IMR-90 (cell line): ENCODE measurements around the gene GGT5. TPM values are rescaled to one million over a fixed set of nuclear protein-coding genes. Genes with fewer than 3 reads are reported as not detected.
"Not testable (repeated sequence)": the region's sequence is repeated elsewhere in the genome, so short reads cannot be mapped to it uniquely, and the experiment has no call there.

Experiments
- ATAC-seq: fragments of 200-7000 bp; cut with Tn5 transposase; 2 replicates; pipeline ENCODE4 v1.9.1; 2020; ENCODE audit warnings: low read depth, mild to moderate bottlenecking, moderate library complexity
- BruUV-seq: library from RNA; stranded (reverse); fragments of 400-500 nt; replicated peaks from 2 replicates; lab custom pipeline; 2021; lab: Mats Ljungman, UMichigan
- CTCF ChIA-PET: fragments of 300-600 bp; formaldehyde crosslinking; extraction: SDS; loops from one replicate; lab custom pipeline; 2021; ENCODE audit warnings: antibody characterized with exemption; lab: Yijun Ruan, JAX
- POLR2A ChIA-PET: fragments of 300-600 bp; sonication (Branson Sonifier 250); formaldehyde crosslinking; loops from one replicate; lab custom pipeline; 2022; ENCODE audit warnings: antibody characterized with exemption; ENCODE audit not compliant: unreplicated experiment; lab: Charles Lee
- DNase-seq: peaks from one replicate; pipeline ENCODE4 v3.0.0; 2013
- H2AFZ ChIP-seq: replicated peaks from 2 replicates; pipeline ENCODE3; 2013; ENCODE audit warnings: low read length, mild to moderate bottlenecking; ENCODE audit not compliant: poor library complexity
- H2AK5ac ChIP-seq: 2 replicates; pipeline ENCODE4 v1.6.1; 2013; ENCODE audit warnings: low read depth, low read length, inconsistent platforms
- H2AK9ac ChIP-seq: replicated peaks from 2 replicates; pipeline ENCODE3; 2013; ENCODE audit warnings: mild to moderate bottlenecking, low read depth, low read length, moderate library complexity; ENCODE audit not compliant: poor library complexity
- H2BK120ac ChIP-seq: 2 replicates; pipeline ENCODE4 v1.6.1; 2013; ENCODE audit warnings: low read depth, low read length, inconsistent platforms
- H2BK15ac ChIP-seq: 3 replicates; pipeline ENCODE4 v1.6.1; 2013; ENCODE audit warnings: low read depth, low read length, inconsistent platforms
- H2BK20ac ChIP-seq: 2 replicates; pipeline ENCODE4 v1.6.1; 2013; ENCODE audit warnings: low read depth, mild to moderate bottlenecking, inconsistent platforms, low read length, moderate library complexity
- H2BK5ac ChIP-seq: 2 replicates; pipeline ENCODE4 v1.6.1; 2013; ENCODE audit warnings: mild to moderate bottlenecking, low read depth, low read length, inconsistent platforms; ENCODE audit not compliant: poor library complexity, severe bottlenecking
- H3K14ac ChIP-seq: replicated peaks from 2 replicates; pipeline ENCODE4 v1.6.1; 2013; ENCODE audit warnings: low read depth, low read length, inconsistent platforms
- H3K18ac ChIP-seq: 2 replicates; pipeline ENCODE4 v1.6.1; 2013; ENCODE audit warnings: low read depth, low read length, control low read depth
- H3K23ac ChIP-seq: 2 replicates; pipeline ENCODE4 v1.6.1; 2013; ENCODE audit warnings: low read depth, low read length, inconsistent platforms
- H3K27ac ChIP-seq: 2 replicates; pipeline ENCODE4 v1.5.1; 2013; ENCODE audit warnings: mild to moderate bottlenecking, control low read depth, low read length; ENCODE audit not compliant: insufficient read depth
- H3K27me3 ChIP-seq: 2 replicates; pipeline ENCODE4 v1.6.1; 2013; ENCODE audit warnings: low read length; ENCODE audit not compliant: control insufficient read depth, insufficient read depth
- H3K36me3 ChIP-seq: 2 replicates; pipeline ENCODE4 v1.6.1; 2013; ENCODE audit warnings: low read length, mixed read lengths; ENCODE audit not compliant: control insufficient read depth, insufficient read depth
- H3K4ac ChIP-seq: 2 replicates; pipeline ENCODE4 v1.6.1; 2013; ENCODE audit warnings: low read depth, low read length, inconsistent platforms
- H3K4me1 ChIP-seq: 2 replicates; pipeline ENCODE4 v1.6.1; 2013; ENCODE audit warnings: low read length, mixed read lengths; ENCODE audit not compliant: control insufficient read depth, insufficient read depth
- H3K4me2 ChIP-seq: 2 replicates; pipeline ENCODE4 v1.6.1; 2013; ENCODE audit warnings: low read depth, mild to moderate bottlenecking, control low read depth, low read length, moderate library complexity
- H3K4me3 ChIP-seq: 2 replicates; pipeline ENCODE4 v1.5.1; 2013; ENCODE audit warnings: low read depth, mild to moderate bottlenecking, control low read depth, low read length, moderate library complexity; ENCODE audit not compliant: insufficient read depth
- H3K56ac ChIP-seq: 2 replicates; pipeline ENCODE4 v1.6.1; 2013; ENCODE audit warnings: low read length, inconsistent platforms; ENCODE audit not compliant: insufficient read depth; ENCODE audit errors: extremely low read depth
- H3K79me1 ChIP-seq, 2 experiments: 2 replicates each; pipeline ENCODE4 v1.6.1; 2013; ENCODE audit warnings: low read length in 2 of 2, inconsistent platforms in 1 of 2, low read depth in 1 of 2
- H3K9ac ChIP-seq: 2 replicates; pipeline ENCODE4 v1.6.1; 2013; ENCODE audit warnings: low read depth, low read length, control low read depth
- H3K9me1 ChIP-seq: 2 replicates; pipeline ENCODE4 v1.6.1; 2013; ENCODE audit warnings: low read length, inconsistent platforms; ENCODE audit not compliant: insufficient read depth
- H3K9me3 ChIP-seq: 2 replicates; pipeline ENCODE4 v1.6.1; 2013; ENCODE audit warnings: low read length; ENCODE audit not compliant: control insufficient read depth, insufficient read depth
- H4K20me1 ChIP-seq: 2 replicates; pipeline ENCODE4 v1.6.1; 2013; ENCODE audit warnings: low read length, inconsistent platforms; ENCODE audit not compliant: insufficient read depth
- H4K5ac ChIP-seq: 2 replicates; pipeline ENCODE4 v1.6.1; 2013; ENCODE audit warnings: mild to moderate bottlenecking, low read depth, low read length, control low read depth
- H4K8ac ChIP-seq, 2 experiments: 2 replicates each; pipeline ENCODE4 v1.6.1; 2013; ENCODE audit warnings: low read depth in 2 of 2, low read length in 2 of 2, control low read depth in 1 of 2, inconsistent platforms in 1 of 2
- H4K91ac ChIP-seq: 2 replicates; pipeline ENCODE4 v1.6.1; 2013; ENCODE audit warnings: low read depth, low read length, inconsistent platforms; ENCODE audit not compliant: insufficient read depth
- WGBS, 2 experiments: methylation state at CpG; one replicate each; pipeline versions ENCODE4 v1.1.5 to v1.1.7; 2013; ENCODE audit warnings: missing lambda C conversion rate in 2 of 2; ENCODE audit not compliant: insufficient read length in 1 of 2; ENCODE audit errors: extremely low coverage in 2 of 2; 5-methylcytosine and 5-hydroxymethylcytosine counted together
- dilution Hi-C: fragments of 300-500 bp; cut with HindIII; formaldehyde crosslinking; loops from one replicate; pipeline ENCODE4 v1.14.3; 2018; ENCODE audit warnings: low sequenced_read_pairs; ENCODE audit not compliant: unreplicated experiment
- in situ Hi-C: fragments of 300-500 bp; cut with MboI; formaldehyde crosslinking; loops from 3 replicates; pipeline ENCODE4 v1.14.3; 2019; ENCODE audit warnings: low sequenced_read_pairs, inconsistent platforms, mixed read lengths
- intact Hi-C: fragments of 100-400 bp; cut with micrococcal nuclease; formaldehyde crosslinking; loops from 2 replicates; pipeline ENCODE4 v1.10.0; 2022
- polyA plus RNA-seq, 3 experiments: library from polyadenylated mRNA; depleted of rRNA; stranded (reverse); fragments of >200 nt; gene quantifications; 2 replicates each; pipeline ENCODE4 v1.2.3, GENCODE V29; 2012; ENCODE audit warnings: low replicate concordance in 1 of 3
- total RNA-seq: library from RNA; depleted of rRNA; stranded (reverse); fragments of >200 nt; gene quantifications from 2 replicates; pipeline ENCODE4 v1.2.3, GENCODE V29; 2012

Gene GGT5
- total and polyA plus RNA-seq, 2 of the 4 experiments (the other 2 are of a cell fraction) = 0.18 to 5.8 TPM

DNA sequence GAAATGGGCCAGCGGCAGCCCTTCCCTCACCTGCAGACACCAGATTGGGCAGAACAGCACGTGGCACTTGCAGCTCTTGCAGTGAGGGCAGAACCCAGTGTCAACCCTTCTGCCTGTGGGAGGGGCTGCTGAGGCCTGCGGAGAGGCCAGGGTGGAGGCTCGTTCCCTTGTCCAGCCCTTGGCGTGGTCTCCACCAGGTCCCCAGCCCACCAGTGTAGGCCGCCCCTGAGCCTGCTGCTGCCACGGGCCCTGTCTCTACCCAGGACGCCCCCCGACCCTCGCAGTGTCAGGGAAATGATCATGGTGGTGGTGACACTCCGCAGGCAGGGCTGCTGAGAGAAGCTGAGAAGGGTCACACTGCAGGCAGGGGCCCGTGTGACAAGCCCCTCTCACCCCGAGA lies 11.3 kb upstream of the GGT5 start:
- H2BK15ac ChIP-seq, H3K56ac ChIP-seq, H2BK20ac ChIP-seq, H4K5ac ChIP-seq, H2AK5ac ChIP-seq, H3K36me3 ChIP-seq, H3K9ac ChIP-seq, H3K18ac ChIP-seq, H3K14ac ChIP-seq, H2AK9ac ChIP-seq, CTCF ChIA-PET, H2BK120ac ChIP-seq, intact Hi-C loops, H3K9me1 ChIP-seq, H3K4ac ChIP-seq, POLR2A ChIA-PET, H3K4me1 ChIP-seq, H4K8ac ChIP-seq, ATAC-seq, H2BK5ac ChIP-seq, H4K91ac ChIP-seq, H3K9me3 ChIP-seq, BruUV-seq, H4K20me1 ChIP-seq, in situ Hi-C loops, H3K4me2 ChIP-seq, H3K79me1 ChIP-seq, dilution Hi-C loops, H2AFZ ChIP-seq, DNase-seq, H3K23ac ChIP-seq, H3K4me3 ChIP-seq, H3K27ac ChIP-seq, H3K27me3 ChIP-seq: not testable (repeated sequence)
- no CpG with 5 or more reads among the region's 13 CpGs for WGBS, 2 experiments

DNA sequence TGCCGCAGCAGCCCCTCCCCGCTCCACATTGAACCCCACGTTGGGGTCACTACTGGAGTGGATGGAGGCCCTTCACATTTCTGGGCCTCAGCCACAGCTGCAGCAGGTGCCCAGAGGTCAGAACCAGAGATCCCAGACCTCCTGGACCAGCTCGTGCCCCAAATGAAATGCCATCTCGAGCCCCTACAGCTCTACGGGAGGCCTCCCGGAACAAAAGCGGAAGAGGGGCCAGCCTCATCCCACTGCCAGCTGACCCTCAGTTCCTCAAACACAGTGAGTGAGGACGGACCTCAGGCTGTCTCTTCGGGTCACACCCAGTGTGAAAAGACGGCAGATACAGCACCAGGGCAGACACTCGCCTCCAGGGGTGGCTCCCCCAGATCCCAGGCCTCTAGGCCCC lies 8.2 kb upstream of the GGT5 start:
- H4K91ac ChIP-seq, H3K27me3 ChIP-seq, H2BK120ac ChIP-seq, H2AK5ac ChIP-seq, H3K14ac ChIP-seq, H3K4ac ChIP-seq, H4K8ac ChIP-seq, H3K9ac ChIP-seq, H3K4me2 ChIP-seq, H3K4me3 ChIP-seq, H2AK9ac ChIP-seq, H3K4me1 ChIP-seq, POLR2A ChIA-PET, H3K9me3 ChIP-seq, H3K36me3 ChIP-seq, CTCF ChIA-PET, H3K27ac ChIP-seq, H4K5ac ChIP-seq, DNase-seq, H2BK15ac ChIP-seq, H4K20me1 ChIP-seq, intact Hi-C loops, dilution Hi-C loops, H3K18ac ChIP-seq, BruUV-seq, in situ Hi-C loops, H3K79me1 ChIP-seq, H3K23ac ChIP-seq, H3K9me1 ChIP-seq, ATAC-seq, H2BK5ac ChIP-seq, H2BK20ac ChIP-seq, H3K56ac ChIP-seq, H2AFZ ChIP-seq: not testable (repeated sequence)
- 100% methylated on average over 3 of the region's 12 CpGs; no CpG with 5 or more reads in 1 of the 2 experiments for WGBS, 2 experiments
